VCaP (cell line): Measurements from ENCODE around the gene LGALS1.

Experiments used
- H3K27ac ChIP-seq: fragments of 450-650 bp; 2 replicates; pipeline ENCODE4 v1.5.1; 2017
- CTCF ChIP-seq: fragments of 450-650 bp; conservative IDR thresholded peaks from 2 replicates; pipeline ENCODE4 v1.5.1; 2017; ENCODE audit warnings: mild to moderate bottlenecking, moderate library complexity

The LGALS1 gene

GRCh38 chr22:37634417-37634924 is 41.0 kb upstream of the LGALS1 start:
- TF ChIP-seq CTCF: no peak
- no peak overlapping the region for H3K27ac ChIP-seq

GRCh38 chr22:37635157-37635556 is 40.3 kb upstream of the LGALS1 start:
- no peak for TF ChIP-seq CTCF
- no peak overlapping the region for H3K27ac ChIP-seq

GRCh38 chr22:37636186-37636948 is 39.1 kb upstream of the LGALS1 start:
- no peak overlapping the region for H3K27ac ChIP-seq
- no peak; the same call in 1 of the 2 replicates for TF ChIP-seq CTCF

- H3K27ac ChIP-seq: no peak overlapping the region
Observed at GRCh38 chr22:37636949-37637273, 38.5 kb upstream of the LGALS1 start.

GRCh38 chr22:37638391-37639069 is 36.9 kb upstream of the LGALS1 start:
- H3K27ac ChIP-seq: no peak overlapping the region

More at GRCh38 chr22:37636949-37637273, 38.5 kb upstream of the LGALS1 start:
- TF ChIP-seq CTCF: no peak

GRCh38 chr22:37639070-37639760 is 36.2 kb upstream of the LGALS1 start, which contains the start of gene SH3BP1:
Gene SH3BP1, plus strand, starts transcription at chr22:37639669. Its CDS starts 119 bp downstream, at chr22:37639788.
- peak within 1 kb of the TSS; percentile 56; the same call in 1 of the 2 replicates for H3K27ac ChIP-seq
- no peak for TF ChIP-seq CTCF

More at GRCh38 chr22:37638391-37639069, 36.9 kb upstream of the LGALS1 start:
- no peak for TF ChIP-seq CTCF
